H9 (cell line): Measurements from ENCODE around the gene MSH3. TPM values are rescaled to one million over a fixed set of nuclear protein-coding genes. Genes with fewer than 3 reads are reported as not detected.

Experiments
- DNase-seq: peaks from one replicate; pipeline ENCODE4 v3.0.0-alpha.2; 2017
- H2AFZ ChIP-seq: one replicate; pipeline ENCODE4 v1.6.1; 2013; ENCODE audit warnings: mild to moderate bottlenecking, low read length, control low read depth, moderate library complexity
- H2AK5ac ChIP-seq: 2 replicates; pipeline ENCODE4 v1.6.1; 2013; ENCODE audit warnings: low read length, control low read depth, mixed read lengths; ENCODE audit not compliant: insufficient read length
- H2BK120ac ChIP-seq: one replicate; pipeline ENCODE4 v1.6.1; 2013; ENCODE audit warnings: low read depth, mild to moderate bottlenecking, low read length, control low read depth, inconsistent platforms; ENCODE audit not compliant: poor library complexity, severe bottlenecking
- H2BK12ac ChIP-seq: 2 replicates; pipeline ENCODE4 v1.6.1; 2013; ENCODE audit warnings: low read length, control low read depth, mixed read lengths, low read depth; ENCODE audit not compliant: insufficient read length
- H2BK15ac ChIP-seq: 2 replicates; pipeline ENCODE4 v1.6.1; 2013; ENCODE audit warnings: low read depth, low read length, control low read depth
- H2BK20ac ChIP-seq: one replicate; pipeline ENCODE4 v1.6.1; 2013; ENCODE audit warnings: low read depth, mild to moderate bottlenecking, low read length, control low read depth, inconsistent platforms; ENCODE audit not compliant: poor library complexity, severe bottlenecking
- H2BK5ac ChIP-seq: 2 replicates; pipeline ENCODE4 v1.6.1; 2013; ENCODE audit warnings: low read length, control low read depth, mixed read lengths; ENCODE audit not compliant: insufficient read length
- H3K14ac ChIP-seq: 2 replicates; pipeline ENCODE4 v1.6.1; 2013; ENCODE audit warnings: low read length, control low read depth; ENCODE audit not compliant: insufficient read depth
- H3K18ac ChIP-seq: 2 replicates; pipeline ENCODE4 v1.6.1; 2013; ENCODE audit warnings: low read depth, mild to moderate bottlenecking, mixed read lengths, low read length, control low read depth; ENCODE audit not compliant: insufficient read length
- H3K23ac ChIP-seq: 2 replicates; pipeline ENCODE4 v1.6.1; 2013; ENCODE audit warnings: low read length, control low read depth, mixed read lengths, low read depth; ENCODE audit not compliant: insufficient read length
- H3K23me2 ChIP-seq: 2 replicates; pipeline ENCODE4 v1.6.1; 2013; ENCODE audit warnings: low read depth, mild to moderate bottlenecking, mixed read lengths, low read length, control low read depth; ENCODE audit not compliant: insufficient read length, poor library complexity, severe bottlenecking
- H3K27ac ChIP-seq: 2 replicates; pipeline ENCODE4 v1.5.1; 2013; ENCODE audit warnings: low read length, control low read depth, mixed read lengths, low read depth; ENCODE audit not compliant: insufficient read length
- H3K27me3 ChIP-seq: 2 replicates; pipeline ENCODE4 v1.6.1; 2013; ENCODE audit warnings: low read length, control low read depth, inconsistent platforms; ENCODE audit not compliant: insufficient read depth
- H3K4ac ChIP-seq: 2 replicates; pipeline ENCODE4 v1.6.1; 2013; ENCODE audit warnings: low read depth, mild to moderate bottlenecking, control low read depth, inconsistent platforms, low read length, moderate library complexity
- H3K4me1 ChIP-seq: 2 replicates; pipeline ENCODE4 v1.6.1; 2013; ENCODE audit warnings: low read length, control low read depth, inconsistent platforms; ENCODE audit not compliant: insufficient read depth
- H3K4me2 ChIP-seq: 2 replicates; pipeline ENCODE4 v1.6.1; 2013; ENCODE audit warnings: low read length, control low read depth, mixed read lengths; ENCODE audit not compliant: insufficient read length, insufficient read depth
- H3K56ac ChIP-seq: 2 replicates; pipeline ENCODE4 v1.6.1; 2013; ENCODE audit warnings: low read depth, mild to moderate bottlenecking, mixed read lengths, low read length, control low read depth; ENCODE audit not compliant: insufficient read length
- H3K79me1 ChIP-seq: 2 replicates; pipeline ENCODE4 v1.6.1; 2013; ENCODE audit warnings: low read depth, mild to moderate bottlenecking, moderate library complexity, low read length, control low read depth, inconsistent platforms; ENCODE audit not compliant: insufficient read depth, poor library complexity, severe bottlenecking
- H3K79me2 ChIP-seq: 2 replicates; pipeline ENCODE4 v1.6.1; 2013; ENCODE audit warnings: low read length, control low read depth, inconsistent platforms; ENCODE audit not compliant: insufficient read depth
- H3K9ac ChIP-seq: 2 replicates; pipeline ENCODE4 v1.6.1; 2013; ENCODE audit warnings: low read length, control low read depth, mixed read lengths; ENCODE audit not compliant: insufficient read length; ENCODE audit errors: extremely low read depth
- H3K9me3 ChIP-seq: one replicate; pipeline ENCODE4 v1.6.1; 2013; ENCODE audit warnings: low read depth, low read length, inconsistent platforms; ENCODE audit not compliant: control insufficient read depth
- H3T11ph ChIP-seq: one replicate; pipeline ENCODE4 v1.6.1; 2013; ENCODE audit warnings: mild to moderate bottlenecking, low read length, control low read depth, inconsistent platforms
- H4K20me1 ChIP-seq: one replicate; pipeline ENCODE4 v1.6.1; 2013; ENCODE audit not compliant: control insufficient read depth, insufficient read length, insufficient read depth
- H4K5ac ChIP-seq: 2 replicates; pipeline ENCODE4 v1.6.1; 2013; ENCODE audit warnings: low read depth, mild to moderate bottlenecking, mixed read lengths, low read length, control low read depth; ENCODE audit not compliant: insufficient read length
- H4K8ac ChIP-seq: replicated peaks from 2 replicates; pipeline ENCODE4 v1.6.1; 2013; ENCODE audit warnings: low read length, control low read depth, mixed read lengths, low read depth; ENCODE audit not compliant: insufficient read length
- H4K91ac ChIP-seq: 2 replicates; pipeline ENCODE4 v1.6.1; 2013; ENCODE audit warnings: low read depth, mild to moderate bottlenecking, moderate library complexity, mixed read lengths, low read length, control low read depth; ENCODE audit not compliant: insufficient read length
- H3K27ac Mint-ChIP-seq, 3 experiments: 2 replicates in 2 of 3; 3 replicates in 1 of 3; pipeline ENCODE4 v1.8.0; 2020 to 2021; ENCODE audit warnings: mixed read lengths in 3 of 3, mild to moderate bottlenecking in 1 of 3, moderate library complexity in 1 of 3
- H3K27me3 Mint-ChIP-seq: 2 replicates; pipeline ENCODE4 v1.8.0; 2021; ENCODE audit warnings: low read depth, mild to moderate bottlenecking, moderate library complexity, mixed read lengths
- H3K36me3 Mint-ChIP-seq, 3 experiments: 2 replicates in 2 of 3; 3 replicates in 1 of 3; pipeline ENCODE4 v1.8.0; 2020 to 2021; ENCODE audit warnings: low read depth in 3 of 3, mixed read lengths in 3 of 3; ENCODE audit not compliant: insufficient read depth in 1 of 3
- H3K4me1 Mint-ChIP-seq, 2 experiments: 2 replicates each; pipeline ENCODE4 v1.8.0; 2020; ENCODE audit warnings: mixed read lengths in 2 of 2
- H3K4me3 Mint-ChIP-seq, 2 experiments: 2 replicates in 1 of 2; 3 replicates in 1 of 2; pipeline ENCODE4 v1.8.0; 2020 to 2021; ENCODE audit warnings: mild to moderate bottlenecking in 2 of 2, mixed read lengths in 2 of 2, moderate library complexity in 1 of 2
- H3K9me3 Mint-ChIP-seq, 2 experiments: 2 replicates in 1 of 2; 3 replicates in 1 of 2; pipeline ENCODE4 v1.8.0; 2020; ENCODE audit warnings: mild to moderate bottlenecking in 2 of 2, mixed read lengths in 2 of 2, moderate library complexity in 1 of 2
- CTCF ChIP-seq: fragments of 200-600 bp; sonication (generic); conservative IDR thresholded peaks from 3 replicates; pipeline ENCODE4 v1.8.0; 2021; ENCODE audit warnings: antibody characterized with exemption, mild to moderate bottlenecking
- WGBS: extraction: QIAGEN DNeasy Blood & Tissue Kit; methylation state at CpG from one replicate; pipeline ENCODE4 v1.1.7; 2013; ENCODE audit warnings: missing lambda C conversion rate, low lambda C conversion rate, mixed read lengths; ENCODE audit not compliant: insufficient read length; ENCODE audit errors: extremely low coverage; 5-methylcytosine and 5-hydroxymethylcytosine counted together
- total RNA-seq: library from RNA; stranded (reverse); gene quantifications from 2 replicates; pipeline ENCODE4 v1.2.1, GENCODE V29; 2021

MSH3 gene
- total RNA-seq, 1 experiment from 2014 or later, result 17.3 TPM

GRCh38 chr5:80757290-80757689 is 102.8 kb downstream of the MSH3 start:
- no peak overlapping the region for H3K4ac ChIP-seq
- no peak overlapping the region for H3K27ac ChIP-seq
- no peak for TF ChIP-seq CTCF
- no peak overlapping the region for H2AK5ac ChIP-seq
- no peaks in the 10 kb centered on the region for H3K27me3 ChIP-seq
- no peak overlapping the region for H3K9ac ChIP-seq
- no peak overlapping the region for H2BK120ac ChIP-seq
- no peak for DNase-seq
- peaks cover 0 to 4% (median 2%) of the 10 kb centered on the region in 3 experiments; a peak in 2 of 7 replicates for H3K36me3 Mint-ChIP-seq
- H3K4me1 Mint-ChIP-seq, result peaks cover 40 to 48% of the 10 kb centered on the region in 2 experiments
- H4K5ac ChIP-seq, result no peak overlapping the region
- no peaks in the 10 kb centered on the region for H3K9me3 ChIP-seq
- no peaks in the 10 kb centered on the region for H3K27me3 Mint-ChIP-seq
- no peak overlapping the region for H2AFZ ChIP-seq
- no peaks in the 10 kb centered on the region for H3K79me1 ChIP-seq
- no peak overlapping the region for H2BK12ac ChIP-seq
- no peak overlapping the region for H3K4me3 Mint-ChIP-seq
- no CpG with 5 or more reads among the region's 1 CpG for WGBS
- H2BK5ac ChIP-seq, result no peak overlapping the region
- H3K27ac Mint-ChIP-seq, result no peak overlapping the region
- no peak overlapping the region for H2BK20ac ChIP-seq
- H3K18ac ChIP-seq, result no peak overlapping the region
- no peak overlapping the region for H3K14ac ChIP-seq
- H4K91ac ChIP-seq, result no peak overlapping the region
- peaks cover 11% of the 10 kb centered on the region; the same call in 1 of the 2 replicates for H3K4me1 ChIP-seq
- H3K79me2 ChIP-seq, result no peaks in the 10 kb centered on the region
- no peaks in the 10 kb centered on the region for H4K20me1 ChIP-seq
- H3K9me3 Mint-ChIP-seq, result no peaks in the 10 kb centered on the region
- H3T11ph ChIP-seq, result no peak overlapping the region
- H3K23me2 ChIP-seq, result no peaks in the 10 kb centered on the region
- no peak overlapping the region for H3K23ac ChIP-seq
- no peak overlapping the region for H3K56ac ChIP-seq
- no peak overlapping the region for H4K8ac ChIP-seq
- H3K4me2 ChIP-seq, result no peak overlapping the region
- H2BK15ac ChIP-seq, result no peak overlapping the region
